Neural progenitor cell (in vitro differentiated cells): ENCODE data around the gene DUOX1.

Experiments
- CTCF ChIP-seq: fragments of 200-600 bp; sonication (generic); IDR thresholded peaks from 2 replicates; pipeline ENCODE4 v1.5.1; 2017; ENCODE audit warnings: antibody characterized with exemption, mild to moderate bottlenecking
- EZH2 ChIP-seq: fragments of 200-600 bp; sonication (generic); IDR thresholded peaks from 2 replicates; pipeline ENCODE4 v1.6.1; 2017; ENCODE audit warnings: antibody characterized with exemption, mild to moderate bottlenecking, moderate library complexity

- TF ChIP-seq CTCF (no peak), EZH2 (no peak)
Observed at GRCh38 chr15:45203182-45203581, 73.4 kb downstream of the DUOX1 start.
